ENCODE data around the gene ZSWIM8. TPM values are rescaled to one million over a fixed set of nuclear protein-coding genes. Genes with fewer than 3 reads are reported as not detected.

ZSWIM8 gene
- total and polyA plus RNA-seq, 2 experiments from 2014 or later = 20.5 to 30.4 TPM

- peaks cover 4% of the 10 kb centered on the region; the same call in 1 of the 2 replicates for H4K20me1 ChIP-seq (replicated peaks; ENCODE audit: insufficient read depth)
- no peak overlapping the region for H3K4me2 ChIP-seq
- H3K9me3 Mint-ChIP-seq = no peaks in the 10 kb centered on the region
- no peaks in the 10 kb centered on the region for H3K36me3 ChIP-seq (ENCODE audit: insufficient read depth)
- no peaks in the 10 kb centered on the region for H3K27me3 ChIP-seq (ENCODE audit: insufficient read depth)
- TF ChIP-seq NANOG (IDR thresholded peaks at IDR 0.05; ENCODE audit: borderline replicate concordance) = no peak
- TF ChIP-seq CTCF (conservative IDR thresholded peaks at IDR 0.05; ENCODE audit: low read depth in 2 of 2) = no peak
- no peak for TF ChIP-seq REST (IDR thresholded peaks at IDR 0.05; ENCODE audit: unreplicated experiment)
- no peak for TF ChIP-seq STAT1 (IDR thresholded peaks at IDR 0.05; ENCODE audit: unreplicated experiment)
- TF ChIP-seq POLR2AphosphoS5 (IDR thresholded peaks at IDR 0.05; ENCODE audit: low read depth) = no peak
- no peak for TF ChIP-seq ZNF114 (CRISPR knock-in tag; IDR thresholded peaks at IDR 0.05)
- no peak for TF ChIP-seq EZH2 (IDR thresholded peaks at IDR 0.05; ENCODE audit: low read depth, unreplicated experiment)
- no peak for TF ChIP-seq ZNF331 (CRISPR knock-in tag; IDR thresholded peaks at IDR 0.05; ENCODE audit: low read depth)
- no peak for TF ChIP-seq ZNF462 (CRISPR knock-in tag; IDR thresholded peaks at IDR 0.05)
- TF ChIP-seq JUNB (IDR thresholded peaks at IDR 0.05; ENCODE audit: unreplicated experiment) = no peak
- TF ChIP-seq CREB1 (CRISPR knock-in tag; IDR thresholded peaks at IDR 0.05; ENCODE audit: low read depth) = no peak
- TF ChIP-seq EZH2phosphoT487 (IDR thresholded peaks at IDR 0.05; ENCODE audit: unreplicated experiment) = no peak
- no peak for TF ChIP-seq ETS1 (IDR thresholded peaks at IDR 0.05)
- H3K4me1 ChIP-seq (ENCODE audit: insufficient read depth) = no peaks in the 10 kb centered on the region
- no peak overlapping the region for H3K4me3 ChIP-seq
- no peaks in the 10 kb centered on the region for H3K4me1 Mint-ChIP-seq
- no peak overlapping the region for H3K27ac Mint-ChIP-seq
- H3K36me3 Mint-ChIP-seq (ENCODE audit: low read depth) = peaks cover 20% of the 10 kb centered on the region
- no peak overlapping the region for H2AFZ ChIP-seq
- no peak for DNase-seq (ENCODE audit: low spot score)
- peaks cover 6% of the 10 kb centered on the region for H3K27me3 Mint-ChIP-seq (ENCODE audit: insufficient read depth, low read depth, poor library complexity)
- peaks cover 10% of the 10 kb centered on the region; the same call in 1 of the 2 replicates for H3F3A ChIP-seq (replicated peaks; ENCODE audit: low read depth)
- H3K4me3 Mint-ChIP-seq = no peak overlapping the region
- H3K79me2 ChIP-seq (replicated peaks; ENCODE audit: insufficient read depth) = no peaks in the 10 kb centered on the region
- H3K9me2 ChIP-seq (ENCODE audit: insufficient read depth) = no peaks in the 10 kb centered on the region
- H3K27ac ChIP-seq (ENCODE audit: low read depth) = no peak overlapping the region
- no peak for ATAC-seq
These were observed 42.8 kb downstream of the ZSWIM8 start for GRCh38 chr10:73828161-73828560.

Data from GM23338 (cell line).